ENCODE measurements around the gene TTLL10. TPM values are rescaled to one million over a fixed set of nuclear protein-coding genes. Genes with fewer than 3 reads are reported as not detected.

TTLL10 gene
- polyA plus RNA-seq, 1 donor from 2014 or later, result not detected

DNA sequence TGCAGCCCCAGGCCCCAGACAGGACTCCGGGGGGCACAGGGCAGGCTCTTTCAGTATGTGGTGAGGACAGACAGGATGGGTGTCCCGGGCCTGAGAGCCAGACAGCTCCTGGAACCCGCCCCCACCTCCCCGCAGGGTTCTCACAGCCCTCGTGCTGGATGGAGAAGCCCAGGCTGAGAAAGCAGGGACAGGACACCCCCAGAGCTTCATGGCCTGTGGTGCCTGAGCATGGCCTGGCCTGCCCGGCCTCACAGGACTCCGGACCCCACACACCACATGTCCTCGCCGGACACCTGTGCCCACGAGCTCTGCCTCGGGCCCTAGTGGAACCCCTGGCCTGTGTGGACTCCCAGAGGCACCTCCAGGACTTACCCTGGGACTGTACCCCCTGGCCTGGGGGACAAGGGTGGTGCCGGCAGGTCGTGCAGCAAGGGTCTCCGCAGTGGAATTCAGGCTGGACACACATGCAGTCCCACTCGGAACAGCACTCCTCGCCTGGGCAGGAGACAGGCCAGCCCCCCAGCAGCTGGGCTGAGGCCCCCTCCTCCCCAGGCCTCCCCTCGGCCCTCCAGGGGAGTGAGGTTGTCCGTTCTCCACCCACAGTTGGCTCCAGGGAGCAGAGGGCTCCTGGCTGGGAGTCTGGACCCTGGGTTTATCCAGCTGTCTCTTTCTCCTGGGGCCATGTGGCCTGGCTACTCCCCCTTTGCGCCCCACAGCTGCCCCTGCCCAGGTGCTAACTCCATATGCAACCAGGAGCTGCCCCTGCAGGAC lies 31.5 kb downstream of the TTLL10 start:
- no peak for TF ChIP-seq EZH2 (IDR thresholded peaks at IDR 0.05; ENCODE audit: borderline replicate concordance, insufficient read depth, low read length, poor library complexity, severe bottlenecking)
- no peaks in the 10 kb centered on the region for H3K9me3 ChIP-seq (ENCODE audit: low read length)
- no peaks in the 10 kb centered on the region for H3K9me2 ChIP-seq (ENCODE audit: insufficient read depth, low read length)
- no peak overlapping the region for H3K9ac ChIP-seq (ENCODE audit: low read length)
- H3K4me3 ChIP-seq (ENCODE audit: low read length), result no peak overlapping the region
- H3K27ac ChIP-seq (ENCODE audit: low read length), result no peak overlapping the region
- no peaks in the 10 kb centered on the region for H3K79me2 ChIP-seq (replicated peaks; ENCODE audit: insufficient read depth, low read length)
- no peaks in the 10 kb centered on the region for H4K20me1 ChIP-seq (ENCODE audit: insufficient read depth)
- no peak overlapping the region for H3K4me2 ChIP-seq (ENCODE audit: low read length)
- no peaks in the 10 kb centered on the region for H3K36me3 ChIP-seq (ENCODE audit: insufficient read depth, low read length)
- no peaks in the 10 kb centered on the region for H3F3A ChIP-seq (ENCODE audit: insufficient read depth, low read length, poor library complexity, severe bottlenecking)
- no peak overlapping the region for H2AFZ ChIP-seq (ENCODE audit: low read depth, low read length)
- H3K27me3 ChIP-seq (ENCODE audit: insufficient read depth, low read depth, low read length), result peaks cover 30% of the 10 kb centered on the region

DNA sequence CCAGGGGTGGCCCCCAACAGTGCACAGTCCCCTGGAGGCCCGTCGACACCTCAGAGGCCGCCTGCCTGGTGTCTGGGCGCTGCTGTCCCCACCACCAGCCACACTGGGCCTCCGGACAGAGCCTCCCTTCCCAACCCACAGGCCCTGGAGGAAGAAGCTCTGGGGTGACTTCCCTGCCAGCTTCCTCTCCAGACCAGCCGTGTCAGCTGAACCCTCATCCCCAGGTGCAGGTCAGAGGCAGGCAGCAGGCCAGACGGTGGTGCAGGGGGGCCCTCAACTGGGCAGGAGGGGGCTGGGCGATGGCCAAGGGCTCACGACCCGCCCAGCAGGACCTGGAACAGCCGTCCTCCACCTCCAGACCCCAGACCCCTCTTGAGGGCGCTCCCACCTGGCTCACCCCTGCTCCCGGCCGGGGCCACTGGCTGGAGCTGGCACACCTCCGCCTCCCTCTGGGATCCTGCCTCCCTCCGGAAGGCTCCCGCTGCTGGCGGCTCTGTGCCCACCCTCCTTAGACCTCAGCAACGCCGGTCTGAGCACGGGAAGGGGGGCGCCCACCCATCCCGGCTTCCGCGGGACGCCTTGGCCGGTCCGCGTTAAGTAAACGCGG lies 32.2 kb downstream of the TTLL10 start:
- H3F3A ChIP-seq (ENCODE audit: insufficient read depth, low read length, poor library complexity, severe bottlenecking), result no peaks in the 10 kb centered on the region
- H3K27me3 ChIP-seq (ENCODE audit: insufficient read depth, low read depth, low read length), result peaks cover 25% of the 10 kb centered on the region
- no peaks in the 10 kb centered on the region for H4K20me1 ChIP-seq (ENCODE audit: insufficient read depth)
- H3K27ac ChIP-seq (ENCODE audit: low read length), result no peak overlapping the region
- no peak overlapping the region for H3K4me2 ChIP-seq (ENCODE audit: low read length)
- H3K9me2 ChIP-seq (ENCODE audit: insufficient read depth, low read length), result no peaks in the 10 kb centered on the region
- no peak overlapping the region for H2AFZ ChIP-seq (ENCODE audit: low read depth, low read length)
- H3K4me3 ChIP-seq (ENCODE audit: low read length), result no peak overlapping the region
- no peaks in the 10 kb centered on the region for H3K79me2 ChIP-seq (replicated peaks; ENCODE audit: insufficient read depth, low read length)
- no peaks in the 10 kb centered on the region for H3K9me3 ChIP-seq (ENCODE audit: low read length)
- no peak overlapping the region for H3K9ac ChIP-seq (ENCODE audit: low read length)
- no peaks in the 10 kb centered on the region for H3K36me3 ChIP-seq (ENCODE audit: insufficient read depth, low read length)
- TF ChIP-seq EP300 (conservative IDR thresholded peaks at IDR 0.05; ENCODE audit: poor library complexity, severe bottlenecking) (no peak), RAD21 (conservative IDR thresholded peaks at IDR 0.05) (no peak)

DNA sequence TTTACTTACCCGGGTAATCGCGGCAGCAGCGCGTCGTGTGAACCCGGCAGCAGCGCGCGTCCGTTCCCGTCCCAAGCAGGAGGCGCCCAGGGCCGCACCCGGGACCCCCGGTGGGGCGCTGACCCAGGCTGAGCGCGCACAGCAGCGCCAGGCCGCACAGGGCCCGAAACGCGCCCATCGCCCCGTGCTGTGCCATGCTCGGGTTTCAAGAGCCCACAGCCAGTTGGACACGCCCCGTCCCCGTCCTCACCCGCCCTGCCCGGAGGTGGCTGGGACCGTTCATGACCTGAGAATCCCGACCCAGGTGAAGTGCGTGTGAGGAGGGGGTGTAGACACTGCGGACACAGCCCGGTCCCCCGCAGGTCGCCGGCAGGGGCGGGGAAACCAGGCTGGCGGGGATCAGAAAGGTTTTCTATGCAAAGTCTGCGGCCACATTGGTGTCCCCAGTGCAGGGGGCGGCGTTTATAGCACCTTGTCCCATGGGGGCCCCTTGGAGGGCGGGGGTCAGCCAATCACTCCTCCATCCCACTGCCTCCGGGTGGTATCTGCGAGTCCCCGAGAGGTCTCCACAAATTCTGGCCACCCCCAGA lies 32.8 kb downstream of the TTLL10 start, which contains the start of gene TNFRSF18:
Gene TNFRSF18, minus strand, starts transcription at position 217 of the 590 bp plus-strand sequence. Its CDS starts 21 bp downstream, at position 196.
- Histone ChIP-seq H3K27me3 (ENCODE audit: insufficient read depth, low read depth, low read length) (peaks cover 23% of the 10 kb centered on the region), H3K79me2 (replicated peaks; ENCODE audit: insufficient read depth, low read length) (no peaks in the 10 kb centered on the region), H3K4me3 (ENCODE audit: low read length) (no peak within 1 kb of the TSS), H2AFZ (ENCODE audit: low read depth, low read length) (no peak within 1 kb of the TSS), H3K9ac (ENCODE audit: low read length) (no peak within 1 kb of the TSS), H3K27ac (ENCODE audit: low read length) (no peak within 1 kb of the TSS), H4K20me1 (ENCODE audit: insufficient read depth) (no peaks in the 10 kb centered on the region), H3K4me2 (ENCODE audit: low read length) (no peak within 1 kb of the TSS), H3F3A (ENCODE audit: insufficient read depth, low read length, poor library complexity, severe bottlenecking) (no peaks in the 10 kb centered on the region), H3K9me3 (ENCODE audit: low read length) (no peaks in the 10 kb centered on the region), H3K9me2 (ENCODE audit: insufficient read depth, low read length) (no peaks in the 10 kb centered on the region), H3K36me3 (ENCODE audit: insufficient read depth, low read length) (no peaks in the 10 kb centered on the region)
- TF ChIP-seq, protein P1, sequence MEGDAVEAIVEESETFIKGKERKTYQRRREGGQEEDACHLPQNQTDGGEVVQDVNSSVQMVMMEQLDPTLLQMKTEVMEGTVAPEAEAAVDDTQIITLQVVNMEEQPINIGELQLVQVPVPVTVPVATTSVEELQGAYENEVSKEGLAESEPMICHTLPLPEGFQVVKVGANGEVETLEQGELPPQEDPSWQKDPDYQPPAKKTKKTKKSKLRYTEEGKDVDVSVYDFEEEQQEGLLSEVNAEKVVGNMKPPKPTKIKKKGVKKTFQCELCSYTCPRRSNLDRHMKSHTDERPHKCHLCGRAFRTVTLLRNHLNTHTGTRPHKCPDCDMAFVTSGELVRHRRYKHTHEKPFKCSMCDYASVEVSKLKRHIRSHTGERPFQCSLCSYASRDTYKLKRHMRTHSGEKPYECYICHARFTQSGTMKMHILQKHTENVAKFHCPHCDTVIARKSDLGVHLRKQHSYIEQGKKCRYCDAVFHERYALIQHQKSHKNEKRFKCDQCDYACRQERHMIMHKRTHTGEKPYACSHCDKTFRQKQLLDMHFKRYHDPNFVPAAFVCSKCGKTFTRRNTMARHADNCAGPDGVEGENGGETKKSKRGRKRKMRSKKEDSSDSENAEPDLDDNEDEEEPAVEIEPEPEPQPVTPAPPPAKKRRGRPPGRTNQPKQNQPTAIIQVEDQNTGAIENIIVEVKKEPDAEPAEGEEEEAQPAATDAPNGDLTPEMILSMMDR (IDR thresholded peaks at IDR 0.05; ENCODE audit: poor library complexity, severe bottlenecking), result no peak
- TF ChIP-seq SMC3 (conservative IDR thresholded peaks at IDR 0.05; ENCODE audit: poor library complexity) (no peak), POLR2AphosphoS5 (IDR thresholded peaks at IDR 0.05) (no peak), EZH2 (IDR thresholded peaks at IDR 0.05; ENCODE audit: borderline replicate concordance, insufficient read depth, low read length, poor library complexity, severe bottlenecking) (no peak), TAF1 (IDR thresholded peaks at IDR 0.05; ENCODE audit: low read depth) (no peak), EP300 (conservative IDR thresholded peaks at IDR 0.05; ENCODE audit: poor library complexity, severe bottlenecking) (no peak), MXI1 (conservative IDR thresholded peaks at IDR 0.05; ENCODE audit: poor library complexity, severe bottlenecking) (no peak), RAD21 (conservative IDR thresholded peaks at IDR 0.05) (no peak)
- TF ChIP-seq, protein P2, sequence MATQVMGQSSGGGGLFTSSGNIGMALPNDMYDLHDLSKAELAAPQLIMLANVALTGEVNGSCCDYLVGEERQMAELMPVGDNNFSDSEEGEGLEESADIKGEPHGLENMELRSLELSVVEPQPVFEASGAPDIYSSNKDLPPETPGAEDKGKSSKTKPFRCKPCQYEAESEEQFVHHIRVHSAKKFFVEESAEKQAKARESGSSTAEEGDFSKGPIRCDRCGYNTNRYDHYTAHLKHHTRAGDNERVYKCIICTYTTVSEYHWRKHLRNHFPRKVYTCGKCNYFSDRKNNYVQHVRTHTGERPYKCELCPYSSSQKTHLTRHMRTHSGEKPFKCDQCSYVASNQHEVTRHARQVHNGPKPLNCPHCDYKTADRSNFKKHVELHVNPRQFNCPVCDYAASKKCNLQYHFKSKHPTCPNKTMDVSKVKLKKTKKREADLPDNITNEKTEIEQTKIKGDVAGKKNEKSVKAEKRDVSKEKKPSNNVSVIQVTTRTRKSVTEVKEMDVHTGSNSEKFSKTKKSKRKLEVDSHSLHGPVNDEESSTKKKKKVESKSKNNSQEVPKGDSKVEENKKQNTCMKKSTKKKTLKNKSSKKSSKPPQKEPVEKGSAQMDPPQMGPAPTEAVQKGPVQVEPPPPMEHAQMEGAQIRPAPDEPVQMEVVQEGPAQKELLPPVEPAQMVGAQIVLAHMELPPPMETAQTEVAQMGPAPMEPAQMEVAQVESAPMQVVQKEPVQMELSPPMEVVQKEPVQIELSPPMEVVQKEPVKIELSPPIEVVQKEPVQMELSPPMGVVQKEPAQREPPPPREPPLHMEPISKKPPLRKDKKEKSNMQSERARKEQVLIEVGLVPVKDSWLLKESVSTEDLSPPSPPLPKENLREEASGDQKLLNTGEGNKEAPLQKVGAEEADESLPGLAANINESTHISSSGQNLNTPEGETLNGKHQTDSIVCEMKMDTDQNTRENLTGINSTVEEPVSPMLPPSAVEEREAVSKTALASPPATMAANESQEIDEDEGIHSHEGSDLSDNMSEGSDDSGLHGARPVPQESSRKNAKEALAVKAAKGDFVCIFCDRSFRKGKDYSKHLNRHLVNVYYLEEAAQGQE (IDR thresholded peaks at IDR 0.05; ENCODE audit: borderline replicate concordance), result no peak
